Stimulated activated CD4-positive, alpha-beta T cell treated with anti-CD3 and anti-CD28 coated beads, Interleukin-2, amount 100 ng/mL, for 4 hours (primary cell): ENCODE measurements around the gene TMEM182.

Source experiments
- DNase-seq: peaks from one replicate; pipeline ENCODE4 v3.0.0-alpha.2; 2020; ENCODE audit warnings: low read depth

TMEM182 gene

GRCh38 chr2:102801858-102802699 is 40.2 kb downstream of the TMEM182 start:
- no peak for DNase-seq

- no peak for DNase-seq
Observed at GRCh38 chr2:102803041-102803896, 41.4 kb downstream of the TMEM182 start.

- no peak for DNase-seq
Observed at GRCh38 chr2:102803897-102804217, 42.0 kb downstream of the TMEM182 start.

- peak; percentile 3 for DNase-seq
Observed at GRCh38 chr2:102806250-102806837, 44.5 kb downstream of the TMEM182 start.

GRCh38 chr2:102809291-102810189 is 47.7 kb downstream of the TMEM182 start:
- DNase-seq, result no peak

GRCh38 chr2:102815285-102815684 is 53.5 kb downstream of the TMEM182 start:
- no peak for DNase-seq

GRCh38 chr2:102826904-102827303 is 65.1 kb downstream of the TMEM182 start:
- DNase-seq, result no peak

- DNase-seq, result no peak
Observed at GRCh38 chr2:102832789-102833188, 71.0 kb downstream of the TMEM182 start.

- DNase-seq, result no peak
Observed at GRCh38 chr2:102834523-102835273, 72.9 kb downstream of the TMEM182 start.

- no peak for DNase-seq
Observed at GRCh38 chr2:102837626-102838198, 75.9 kb downstream of the TMEM182 start.

- DNase-seq, result no peak
Observed at GRCh38 chr2:102839668-102840388, 78.0 kb downstream of the TMEM182 start.

GRCh38 chr2:102841107-102841840 is 79.4 kb downstream of the TMEM182 start:
- DNase-seq, result no peak

GRCh38 chr2:102843764-102844443 is 82.1 kb downstream of the TMEM182 start:
- DNase-seq, result no peak

GRCh38 chr2:102844911-102845310 is 83.1 kb downstream of the TMEM182 start:
- DNase-seq, result no peak

- DNase-seq, result no peak
Observed at GRCh38 chr2:102848366-102848839, 86.6 kb downstream of the TMEM182 start.

GRCh38 chr2:102850888-102851287 is 89.1 kb downstream of the TMEM182 start:
- no peak for DNase-seq

- no peak for DNase-seq
Observed at GRCh38 chr2:102852867-102853266, 91.0 kb downstream of the TMEM182 start.
